ENCODE measurements around the gene FBLN1. TPM values are rescaled to one million over a fixed set of nuclear protein-coding genes. Genes with fewer than 3 reads are reported as not detected.

FBLN1 gene
- total and polyA plus RNA-seq, 2 of the 8 experiments (the other 6 are each of a cell fraction or from before 2014, with no cell fraction given), result 159 to 168 TPM

DNA sequence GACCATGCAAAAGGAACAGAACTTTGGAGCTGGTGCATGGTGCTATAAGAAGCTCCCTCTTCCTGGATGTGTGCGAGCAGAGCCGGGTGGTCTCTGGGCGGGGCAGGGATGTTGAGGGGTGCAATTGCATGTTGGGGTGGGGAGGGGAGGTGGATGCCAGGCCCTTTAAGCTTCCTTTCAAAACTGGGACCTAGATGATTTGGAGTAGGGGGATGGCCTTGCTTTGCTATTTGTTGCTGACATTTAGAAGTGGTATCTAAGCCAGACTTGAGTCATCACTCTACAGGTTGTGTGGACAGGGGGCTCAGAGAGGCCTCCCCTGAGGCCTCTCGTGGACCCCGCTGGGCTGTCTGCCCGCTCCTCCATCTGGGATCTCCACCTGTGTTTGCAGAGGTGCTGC is 24.8 kb downstream of the FBLN1 start (continued):
- TF ChIP-seq, protein P1, sequence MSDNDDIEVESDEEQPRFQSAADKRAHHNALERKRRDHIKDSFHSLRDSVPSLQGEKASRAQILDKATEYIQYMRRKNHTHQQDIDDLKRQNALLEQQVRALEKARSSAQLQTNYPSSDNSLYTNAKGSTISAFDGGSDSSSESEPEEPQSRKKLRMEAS (IDR thresholded peaks at IDR 0.05), result no peak
- no peak for TF ChIP-seq EP300 (IDR thresholded peaks at IDR 0.05; ENCODE audit: borderline replicate concordance in 1 of 2, low read depth in 2 of 2, low read length in 2 of 2)

Data from H1 (cell line).